Uterus (tissue), 2 donors: ENCODE results near the gene PSMD5.

Source experiments
- POLR2A ChIP-seq, 2 donors: fragments of 450-650 bp; IDR thresholded peaks; one replicate each; pipeline ENCODE4 v1.6.1; 2016; ENCODE audit warnings: antibody characterized with exemption in 2 of 2, mild to moderate bottlenecking in 1 of 2, moderate library complexity in 1 of 2
- TF ChIP-seq, protein P1 (sequence below), 4 experiments: fragments of 200-600 bp in 2 of 4; fragments of 450-650 bp in 2 of 4; sonication (generic) in 2 of 4; IDR thresholded peaks; one replicate each; pipeline ENCODE4 v1.5.1; 2016 to 2019; ENCODE audit warnings: antibody characterized with exemption in 4 of 4, mild to moderate bottlenecking in 2 of 4, moderate library complexity in 1 of 4

DNA sequence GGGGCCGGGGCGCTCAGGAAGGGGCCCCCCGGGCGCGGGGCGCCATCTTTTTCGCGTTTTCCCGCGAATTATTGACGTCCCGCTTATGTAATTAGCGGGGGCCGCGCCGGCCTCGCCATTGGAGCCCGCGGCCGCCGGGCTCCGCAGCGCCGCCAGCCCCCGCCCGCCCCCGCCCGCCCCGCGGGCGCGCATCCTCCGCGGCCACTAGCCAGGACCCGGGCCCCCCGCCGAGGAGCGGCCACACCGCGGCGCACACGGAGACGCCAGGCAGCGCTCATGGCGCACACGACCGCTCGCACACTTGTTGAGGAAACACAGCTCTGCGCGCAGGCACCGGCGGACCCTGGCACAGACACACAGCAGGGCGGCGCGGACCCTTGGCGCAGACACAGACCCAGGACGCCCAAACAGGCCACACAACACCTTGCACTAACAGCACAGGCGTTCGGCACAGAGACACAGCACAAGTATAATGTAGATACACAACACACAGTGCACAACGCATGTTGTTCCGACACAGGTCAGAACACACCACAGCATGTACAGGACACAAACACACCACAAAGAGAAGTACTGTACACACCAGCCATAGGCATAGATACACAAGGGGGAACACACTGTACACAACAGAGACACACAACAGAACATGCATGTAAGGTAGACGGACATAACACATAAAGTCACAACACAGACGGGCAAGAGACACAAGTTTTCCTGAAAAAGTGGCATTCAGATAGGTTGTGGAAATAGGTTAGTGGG is 34.7 kb upstream of the PSMD5 start:
- peak in 1 of 2 donors; percentile 25 for TF ChIP-seq POLR2A (IDR thresholded peaks at IDR 0.05)
- TF ChIP-seq, protein P1, sequence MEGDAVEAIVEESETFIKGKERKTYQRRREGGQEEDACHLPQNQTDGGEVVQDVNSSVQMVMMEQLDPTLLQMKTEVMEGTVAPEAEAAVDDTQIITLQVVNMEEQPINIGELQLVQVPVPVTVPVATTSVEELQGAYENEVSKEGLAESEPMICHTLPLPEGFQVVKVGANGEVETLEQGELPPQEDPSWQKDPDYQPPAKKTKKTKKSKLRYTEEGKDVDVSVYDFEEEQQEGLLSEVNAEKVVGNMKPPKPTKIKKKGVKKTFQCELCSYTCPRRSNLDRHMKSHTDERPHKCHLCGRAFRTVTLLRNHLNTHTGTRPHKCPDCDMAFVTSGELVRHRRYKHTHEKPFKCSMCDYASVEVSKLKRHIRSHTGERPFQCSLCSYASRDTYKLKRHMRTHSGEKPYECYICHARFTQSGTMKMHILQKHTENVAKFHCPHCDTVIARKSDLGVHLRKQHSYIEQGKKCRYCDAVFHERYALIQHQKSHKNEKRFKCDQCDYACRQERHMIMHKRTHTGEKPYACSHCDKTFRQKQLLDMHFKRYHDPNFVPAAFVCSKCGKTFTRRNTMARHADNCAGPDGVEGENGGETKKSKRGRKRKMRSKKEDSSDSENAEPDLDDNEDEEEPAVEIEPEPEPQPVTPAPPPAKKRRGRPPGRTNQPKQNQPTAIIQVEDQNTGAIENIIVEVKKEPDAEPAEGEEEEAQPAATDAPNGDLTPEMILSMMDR (IDR thresholded peaks at IDR 0.05), result peak in 3 of 4 experiments; percentile 10 to 34 (median 30)
